Measurements from ENCODE around the gene COMMD7.
A peak's percentile ranks its signal among the peaks of the same experiment; 100 is the strongest.
"Not testable (repeated sequence)": the region's sequence is repeated elsewhere in the genome, so short reads cannot be mapped to it uniquely, and the experiment has no call there.

COMMD7 gene

GRCh38 chr20:32727683-32728082 is 15.6 kb downstream of the COMMD7 start:
- DNase-seq: no peak

GRCh38 chr20:32718749-32719348 is 24.4 kb downstream of the COMMD7 start:
- DNase-seq: no peak

GRCh38 chr20:32711346-32711745 is 31.9 kb downstream of the COMMD7 start:
- DNase-seq: no peak

GRCh38 chr20:32709632-32710121 is 33.6 kb downstream of the COMMD7 start:
- DNase-seq: no peak

GRCh38 chr20:32709029-32709631 is 34.1 kb downstream of the COMMD7 start:
- DNase-seq: not testable (repeated sequence)

GRCh38 chr20:32707691-32708581 is 35.3 kb downstream of the COMMD7 start:
- DNase-seq: no peak

- DNase-seq: no peak
Measured at GRCh38 chr20:32706486-32706885, 36.8 kb downstream of the COMMD7 start.

GRCh38 chr20:32702706-32703425 is 40.4 kb downstream of the COMMD7 start:
- no peak for DNase-seq

GRCh38 chr20:32697608-32698007 is 45.7 kb downstream of the COMMD7 start:
- no peak for DNase-seq

- DNase-seq: no peak
Measured at GRCh38 chr20:32695089-32695488, 48.2 kb downstream of the COMMD7 start.

- DNase-seq: not testable (repeated sequence)
Measured at GRCh38 chr20:32688966-32689365, 54.3 kb downstream of the COMMD7 start.

- DNase-seq: no peak
Measured at GRCh38 chr20:32687180-32687532, 56.1 kb downstream of the COMMD7 start.

- no peak for DNase-seq
Measured at GRCh38 chr20:32686530-32687179, 56.6 kb downstream of the COMMD7 start.

GRCh38 chr20:32685541-32686529 is 57.4 kb downstream of the COMMD7 start:
- no peak for DNase-seq

- no peak for DNase-seq
Measured at GRCh38 chr20:32682508-32682987, 60.7 kb downstream of the COMMD7 start.

GRCh38 chr20:32681175-32682084 is 61.8 kb downstream of the COMMD7 start:
- peak; percentile 22 for DNase-seq

- no peak for DNase-seq
Measured at GRCh38 chr20:32680544-32681174, 62.6 kb downstream of the COMMD7 start.

- DNase-seq: no peak
Measured at GRCh38 chr20:32678948-32679347, 64.3 kb downstream of the COMMD7 start.

GRCh38 chr20:32675223-32675975 is 67.9 kb downstream of the COMMD7 start:
- no peak for DNase-seq

Measured in CD4-positive, alpha-beta T cell treated with Interleukin-6 for 4 hours (primary cell).